ENCODE measurements around the gene VPS4A. TPM values are rescaled to one million over a fixed set of nuclear protein-coding genes. Genes with fewer than 3 reads are reported as not detected.

The VPS4A gene
- total RNA-seq, 2 donors from 2014 or later: 29.8 to 30.7 TPM

DNA sequence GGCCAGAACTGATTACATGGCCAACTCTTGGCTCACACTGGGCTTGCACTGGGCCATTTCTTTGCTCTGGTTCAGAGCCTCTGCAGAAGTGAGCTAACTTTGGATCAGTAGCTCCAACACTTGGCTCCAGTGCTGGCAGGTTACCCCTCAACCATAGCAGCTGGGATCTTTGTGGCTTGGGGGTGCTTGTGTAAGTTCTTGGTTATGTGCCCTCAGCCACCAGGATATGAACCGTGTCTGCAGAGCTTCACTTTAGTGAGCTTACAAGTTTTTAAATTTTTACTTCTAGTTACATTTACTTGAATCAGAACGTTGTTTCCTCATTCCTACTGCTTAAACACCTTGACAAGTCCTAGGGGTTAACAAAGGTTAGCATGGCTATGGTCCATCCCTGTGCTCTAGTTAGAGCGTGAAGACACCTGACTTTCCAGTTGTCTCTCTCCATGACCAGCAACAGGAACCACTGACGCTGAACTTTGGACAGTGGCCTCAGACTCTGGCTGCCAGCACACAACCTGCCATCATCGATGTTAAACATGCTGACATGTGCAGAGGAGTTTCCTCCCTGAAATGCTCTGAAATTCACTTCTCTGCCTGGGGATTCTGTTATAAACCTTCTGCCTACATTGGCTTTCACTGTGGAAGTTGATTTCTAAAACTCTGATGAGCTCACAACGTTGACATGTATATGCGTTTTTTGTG, 15.2 kb downstream of the VPS4A start:
- 21 to 28% methylated on average over 7 of the region's 7 CpGs for WGBS, 2 donors
- intact Hi-C loops (cut with DNase I): no loop called here
- no peak for ATAC-seq
- peak in 3 of 4 donors; percentile 38 to 52 (median 48) for DNase-seq
- Histone ChIP-seq H3K4me3 (no peak overlapping the region), H3K36me3 (replicated peaks in 1 of 2; ENCODE audit: insufficient read depth in 1 of 2, low read depth in 2 of 2) (peaks cover under 1 to 13% of the 10 kb centered on the region in 2 donors), H3K27ac (peak overlapping the region in 3 of 4 donors; percentile 6 to 54 (median 51)), H3K4me1 (peaks cover 64% of the 10 kb centered on the region), H3K9me3 (no peaks in the 10 kb centered on the region), H3K27me3 (no peaks in the 10 kb centered on the region)
- TF ChIP-seq, protein P1, sequence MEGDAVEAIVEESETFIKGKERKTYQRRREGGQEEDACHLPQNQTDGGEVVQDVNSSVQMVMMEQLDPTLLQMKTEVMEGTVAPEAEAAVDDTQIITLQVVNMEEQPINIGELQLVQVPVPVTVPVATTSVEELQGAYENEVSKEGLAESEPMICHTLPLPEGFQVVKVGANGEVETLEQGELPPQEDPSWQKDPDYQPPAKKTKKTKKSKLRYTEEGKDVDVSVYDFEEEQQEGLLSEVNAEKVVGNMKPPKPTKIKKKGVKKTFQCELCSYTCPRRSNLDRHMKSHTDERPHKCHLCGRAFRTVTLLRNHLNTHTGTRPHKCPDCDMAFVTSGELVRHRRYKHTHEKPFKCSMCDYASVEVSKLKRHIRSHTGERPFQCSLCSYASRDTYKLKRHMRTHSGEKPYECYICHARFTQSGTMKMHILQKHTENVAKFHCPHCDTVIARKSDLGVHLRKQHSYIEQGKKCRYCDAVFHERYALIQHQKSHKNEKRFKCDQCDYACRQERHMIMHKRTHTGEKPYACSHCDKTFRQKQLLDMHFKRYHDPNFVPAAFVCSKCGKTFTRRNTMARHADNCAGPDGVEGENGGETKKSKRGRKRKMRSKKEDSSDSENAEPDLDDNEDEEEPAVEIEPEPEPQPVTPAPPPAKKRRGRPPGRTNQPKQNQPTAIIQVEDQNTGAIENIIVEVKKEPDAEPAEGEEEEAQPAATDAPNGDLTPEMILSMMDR (IDR thresholded peaks at IDR 0.05): no peak
- TF ChIP-seq POLR2A (IDR thresholded peaks at IDR 0.05): no peak

DNA sequence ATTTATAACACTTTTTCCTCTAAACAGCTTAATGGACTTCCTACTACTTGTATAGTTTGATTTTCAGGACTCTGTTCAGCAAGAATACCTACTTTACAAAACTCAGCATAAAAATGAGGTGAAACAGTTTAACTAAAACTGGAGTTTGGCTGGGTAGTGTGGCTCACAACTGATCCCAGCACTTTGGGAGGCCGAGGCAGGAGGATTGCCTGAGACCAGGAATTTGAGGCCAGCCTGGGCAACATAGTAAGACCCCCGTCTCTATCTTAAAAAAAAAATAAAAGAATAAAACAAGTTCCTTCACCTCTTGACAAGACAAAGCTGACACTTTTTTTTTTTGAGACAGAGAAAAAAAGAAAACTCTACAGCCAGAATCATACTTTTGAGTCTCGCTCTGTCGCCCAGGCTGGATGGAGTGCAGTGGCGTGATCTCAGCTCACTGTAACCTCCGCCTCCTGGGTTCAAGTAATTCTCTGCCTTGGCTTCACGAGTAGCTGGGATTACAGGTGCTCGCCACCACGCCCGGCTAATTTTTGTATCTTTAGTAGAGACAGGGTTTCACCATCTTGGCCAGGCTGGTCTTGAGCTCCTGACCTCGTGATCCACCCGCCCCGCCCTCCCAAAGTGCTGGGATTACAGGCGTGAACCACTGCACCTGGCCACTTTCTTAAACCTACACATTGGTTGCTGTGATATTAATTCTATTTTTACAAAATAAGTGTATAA, 16.6 kb downstream of the VPS4A start:
- Histone ChIP-seq H3K9me3 (no peaks in the 10 kb centered on the region), H3K4me3 (no peak overlapping the region), H3K27me3 (no peaks in the 10 kb centered on the region), H3K27ac (peak overlapping the region in 3 of 4 donors; percentile 15 to 93 (median 34)), H3K4me1 (peaks cover 64% of the 10 kb centered on the region), H3K36me3 (replicated peaks in 1 of 2; ENCODE audit: insufficient read depth in 1 of 2, low read depth in 2 of 2) (peaks cover 0 to 6% of the 10 kb centered on the region in 2 donors)
- DNase-seq (peak in 1 of 4 donors; percentile 10), ATAC-seq (no peak)
- TF ChIP-seq POLR2A (IDR thresholded peaks at IDR 0.05): no peak
- TF ChIP-seq, protein P1 (IDR thresholded peaks at IDR 0.05): no peak
- WGBS, 2 donors: 70 to 81% methylated on average over 14 of the region's 14 CpGs
- intact Hi-C loops (cut with DNase I): no loop called here

DNA sequence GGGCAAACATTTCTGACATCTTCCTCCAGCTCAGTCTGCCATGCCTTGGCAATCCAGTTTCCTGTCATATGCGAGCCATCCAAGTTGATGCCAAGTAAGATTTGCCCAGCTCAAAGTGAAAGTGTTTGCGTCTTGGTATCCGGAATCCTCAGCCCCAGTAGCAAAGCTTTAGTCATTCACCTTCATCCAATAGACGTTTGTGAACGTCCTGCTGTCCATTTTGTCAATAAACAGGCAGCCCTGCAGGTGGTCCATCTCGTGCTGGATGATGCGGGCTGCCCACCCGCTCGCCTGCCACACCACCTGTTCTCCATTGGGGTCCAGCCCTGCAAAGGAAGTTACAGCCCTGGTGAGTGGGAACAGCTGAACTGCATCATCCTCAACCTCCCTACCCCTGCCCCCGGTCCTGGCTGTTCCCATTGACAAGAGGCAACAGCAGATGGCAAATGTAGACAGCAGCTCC, 17.7 kb downstream of the VPS4A start:
- Histone ChIP-seq H3K36me3 (replicated peaks in 1 of 2; ENCODE audit: insufficient read depth in 1 of 2, low read depth in 2 of 2) (peaks cover 0 to 3% of the 10 kb centered on the region in 2 donors), H3K4me3 (no peak overlapping the region), H3K27me3 (no peaks in the 10 kb centered on the region), H3K4me1 (peaks cover 64% of the 10 kb centered on the region), H3K27ac (peak overlapping the region in 3 of 4 donors; percentile 0 to 93 (median 93)), H3K9me3 (no peaks in the 10 kb centered on the region)
- intact Hi-C loops (cut with DNase I): no loop called here
- TF ChIP-seq, protein P1 (IDR thresholded peaks at IDR 0.05): no peak
- TF ChIP-seq POLR2A (IDR thresholded peaks at IDR 0.05): no peak
- ATAC-seq (no peak), DNase-seq (peak in 1 of 4 donors; percentile 17)
- WGBS, 2 donors: 34 to 45% methylated on average over 6 to 10 of the region's 10 CpGs

GRCh38 chr16:69329369-69330285, 18.5 kb downstream of the VPS4A start:
- H3K4me1 ChIP-seq: peaks cover 56% of the 10 kb centered on the region

More at GRCh38 chr16:69329369-69330285, 18.5 kb downstream of the VPS4A start:
- Histone ChIP-seq H3K4me3 (peak overlapping the region; percentile 57 to 80), H3K9me3 (no peaks in the 10 kb centered on the region), H3K27ac (peak overlapping the region; percentile 75 to 93 (median 90)), H3K27me3 (no peaks in the 10 kb centered on the region), H3K36me3 (replicated peaks in 1 of 2; ENCODE audit: insufficient read depth in 1 of 2, low read depth in 2 of 2) (peaks cover 0 to 9% of the 10 kb centered on the region in 2 donors)
- intact Hi-C loops (cut with DNase I): no loop called here
- WGBS, 2 donors: 5 to 26% methylated on average over 6 to 76 of the region's 77 CpGs
- DNase-seq (peak; percentile 49 to 62 (median 50)), ATAC-seq (peak; percentile 49)
- TF ChIP-seq POLR2A (IDR thresholded peaks at IDR 0.05): no peak
- TF ChIP-seq, protein P1 (IDR thresholded peaks at IDR 0.05): no peak

All from body of pancreas (tissue), 4 donors.